Measurements from ENCODE around the gene CLDN10. TPM values are rescaled to one million over a fixed set of nuclear protein-coding genes. Genes with fewer than 3 reads are reported as not detected.
A peak's percentile ranks its signal among the peaks of the same experiment; 100 is the strongest.

CLDN10 gene, protein sequence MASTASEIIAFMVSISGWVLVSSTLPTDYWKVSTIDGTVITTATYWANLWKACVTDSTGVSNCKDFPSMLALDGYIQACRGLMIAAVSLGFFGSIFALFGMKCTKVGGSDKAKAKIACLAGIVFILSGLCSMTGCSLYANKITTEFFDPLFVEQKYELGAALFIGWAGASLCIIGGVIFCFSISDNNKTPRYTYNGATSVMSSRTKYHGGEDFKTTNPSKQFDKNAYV
- total RNA-seq (under 1 TPM in 2 of 7 donors, not detected in 5; 0.28 to 0.52 TPM), polyA plus RNA-seq (under 1 TPM; 0.08 to 0.10 (median 0.09) TPM)
- long read RNA-seq, donor 1, partial matches to known transcripts = 0 of 1 reads
- long read RNA-seq, donor 1, other reads (novel, unspliced or antisense) = 0 of 1 reads
- long read RNA-seq, donor 2, transcript CLDN10-201 (5 exons, 949 nt) = major isoform, 28 of 29 reads
- long read RNA-seq, donor 2, partial matches to known transcripts = 0 of 29 reads
- long read RNA-seq, donor 2, other reads (novel, unspliced or antisense) = 0 of 29 reads

DNA sequence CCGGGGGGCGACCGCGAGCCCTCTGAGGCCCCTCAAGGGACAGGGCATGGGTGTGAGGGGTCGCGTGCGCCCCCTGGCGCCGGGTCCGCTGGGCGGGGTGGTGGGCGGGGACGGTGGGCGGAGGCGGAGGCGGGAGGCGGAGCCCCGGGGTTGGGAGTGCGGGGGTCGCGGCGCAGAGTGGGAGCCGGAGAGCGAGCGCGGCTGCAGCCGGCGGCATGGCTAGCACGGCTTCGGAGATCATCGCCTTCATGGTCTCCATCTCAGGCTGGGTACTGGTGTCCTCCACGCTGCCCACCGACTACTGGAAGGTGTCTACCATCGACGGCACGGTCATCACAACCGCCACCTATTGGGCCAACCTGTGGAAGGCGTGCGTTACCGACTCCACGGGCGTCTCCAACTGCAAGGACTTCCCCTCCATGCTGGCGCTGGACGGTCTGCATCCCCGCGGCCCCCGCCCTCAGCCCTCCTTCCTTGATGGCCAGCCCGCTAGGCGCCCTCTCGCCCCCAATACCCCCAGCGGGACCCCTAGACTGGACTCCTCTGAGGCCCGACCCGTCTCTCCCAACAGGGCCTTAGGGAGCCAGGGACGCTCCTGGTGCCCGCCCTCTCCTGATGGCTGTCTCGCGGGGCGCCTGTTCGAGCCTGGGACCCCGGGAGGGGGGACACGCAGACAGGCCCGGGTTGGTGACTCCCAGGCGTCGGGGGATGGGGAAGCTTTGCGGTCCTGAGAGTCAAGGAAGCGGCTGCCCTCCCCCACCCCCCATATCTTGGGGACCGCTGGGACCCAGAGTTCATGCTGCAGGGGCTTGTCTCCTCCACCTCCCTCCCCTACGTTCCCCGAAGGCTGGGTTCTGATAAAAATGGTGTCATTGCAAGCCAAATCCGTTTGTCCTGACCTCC, at the start of gene CLDN10:
TSS of gene CLDN10 (plus strand) at position 182 of the 903 bp plus-strand sequence. CDS start at position 216, 34 bp downstream.
- 2 to 9% (median 4%) methylated on average over 26 to 70 of the region's 70 CpGs for WGBS, 5 donors
- intact Hi-C loops (cut with DNase I; ENCODE audit: low total_unique reads) = no loop called here
- Histone ChIP-seq H3K4me1 (peaks cover 4 to 26% (median 21%) of the 10 kb centered on the region in 6 donors), H3K4me3 (peak within 1 kb of the TSS in 4 of 8 donors; percentile 12 to 59 (median 16)), H3K27ac (no peak within 1 kb of the TSS), H3K27me3 (replicated peaks in 1 of 7) (peaks cover 0 to 78% (median 40%) of the 10 kb centered on the region in 7 donors), H3K36me3 (no peaks in the 10 kb centered on the region), H3K9me3 (no peaks in the 10 kb centered on the region)
- TF ChIP-seq, protein P1, sequence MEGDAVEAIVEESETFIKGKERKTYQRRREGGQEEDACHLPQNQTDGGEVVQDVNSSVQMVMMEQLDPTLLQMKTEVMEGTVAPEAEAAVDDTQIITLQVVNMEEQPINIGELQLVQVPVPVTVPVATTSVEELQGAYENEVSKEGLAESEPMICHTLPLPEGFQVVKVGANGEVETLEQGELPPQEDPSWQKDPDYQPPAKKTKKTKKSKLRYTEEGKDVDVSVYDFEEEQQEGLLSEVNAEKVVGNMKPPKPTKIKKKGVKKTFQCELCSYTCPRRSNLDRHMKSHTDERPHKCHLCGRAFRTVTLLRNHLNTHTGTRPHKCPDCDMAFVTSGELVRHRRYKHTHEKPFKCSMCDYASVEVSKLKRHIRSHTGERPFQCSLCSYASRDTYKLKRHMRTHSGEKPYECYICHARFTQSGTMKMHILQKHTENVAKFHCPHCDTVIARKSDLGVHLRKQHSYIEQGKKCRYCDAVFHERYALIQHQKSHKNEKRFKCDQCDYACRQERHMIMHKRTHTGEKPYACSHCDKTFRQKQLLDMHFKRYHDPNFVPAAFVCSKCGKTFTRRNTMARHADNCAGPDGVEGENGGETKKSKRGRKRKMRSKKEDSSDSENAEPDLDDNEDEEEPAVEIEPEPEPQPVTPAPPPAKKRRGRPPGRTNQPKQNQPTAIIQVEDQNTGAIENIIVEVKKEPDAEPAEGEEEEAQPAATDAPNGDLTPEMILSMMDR (IDR thresholded peaks at IDR 0.05 in 8 of 11, conservative IDR thresholded peaks at IDR 0.05 in 3 of 11) = no peak
- no peak for TF ChIP-seq POLR2AphosphoS5 (IDR thresholded peaks at IDR 0.05)
- TF ChIP-seq POLR2A (IDR thresholded peaks at IDR 0.05) = no peak
- DNase-seq = peak; percentile 77

DNA sequence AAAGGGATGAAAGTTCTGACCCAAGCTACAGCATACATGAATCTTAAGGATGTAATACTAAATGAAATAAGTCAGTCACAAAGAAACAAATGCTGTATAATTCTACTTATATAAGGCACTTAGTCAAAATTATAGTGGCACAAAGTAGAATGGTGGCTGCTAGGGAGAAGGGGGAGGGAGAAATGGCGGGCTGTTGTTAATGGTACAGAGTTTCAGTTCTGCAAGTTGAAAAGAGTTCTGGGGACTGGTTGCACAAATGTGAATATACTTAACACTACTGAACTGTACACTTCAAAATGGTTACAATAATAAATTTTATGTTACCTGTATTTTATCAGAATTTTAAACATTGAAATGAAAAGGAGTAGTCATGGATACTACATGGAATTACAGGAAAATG, 48.9 kb upstream of the CLDN10 start:
- intact Hi-C loops (cut with DNase I; ENCODE audit: low total_unique reads) = no loop called here
- Histone ChIP-seq H3K4me1 (no peaks in the 10 kb centered on the region), H3K4me3 (no peak overlapping the region), H3K9me3 (peaks cover 0 to 14% (median 9%) of the 10 kb centered on the region in 8 donors), H3K27me3 (replicated peaks in 1 of 7) (peaks cover 0 to 14% (median 0%) of the 10 kb centered on the region in 7 donors), H3K27ac (no peak overlapping the region), H3K36me3 (no peaks in the 10 kb centered on the region)
- TF ChIP-seq POLR2AphosphoS5 (IDR thresholded peaks at IDR 0.05) = no peak
- TF ChIP-seq POLR2A (IDR thresholded peaks at IDR 0.05) = no peak
- TF ChIP-seq, protein P1 (IDR thresholded peaks at IDR 0.05 in 8 of 11, conservative IDR thresholded peaks at IDR 0.05 in 3 of 11) = no peak
- no peak for DNase-seq
- WGBS, 5 donors = 69 to 89% (median 74%) methylated on average over 1 of the region's 1 CpG

DNA sequence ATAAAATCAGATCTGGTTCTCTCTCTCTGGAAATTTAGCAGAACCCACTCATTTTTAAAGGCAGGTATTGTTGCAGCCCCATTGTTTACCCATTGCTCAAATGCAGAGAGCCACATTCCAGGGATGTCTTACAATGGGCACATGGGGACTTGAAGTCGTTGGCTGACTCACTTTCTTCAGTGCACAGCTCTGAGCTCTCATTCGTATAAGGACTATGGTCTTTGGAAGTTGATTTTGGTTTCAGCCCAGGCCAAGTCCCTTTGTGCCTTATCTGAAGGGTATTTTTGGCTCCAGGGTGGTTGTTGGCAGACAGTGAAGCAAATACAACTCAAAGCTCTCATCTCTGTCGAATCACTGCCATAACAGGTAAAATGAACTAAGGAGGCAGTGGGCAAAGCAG, 47.3 kb upstream of the CLDN10 start:
- Histone ChIP-seq H3K9me3 (peaks cover 0 to 14% (median 9%) of the 10 kb centered on the region in 8 donors), H3K4me3 (no peak overlapping the region), H3K27ac (no peak overlapping the region), H3K4me1 (peaks cover 0 to 3% (median 0%) of the 10 kb centered on the region in 6 donors), H3K36me3 (no peaks in the 10 kb centered on the region), H3K27me3 (replicated peaks in 1 of 7) (peaks cover 0 to 14% (median 0%) of the 10 kb centered on the region in 7 donors)
- no peak for TF ChIP-seq POLR2A (IDR thresholded peaks at IDR 0.05)
- TF ChIP-seq POLR2AphosphoS5 (IDR thresholded peaks at IDR 0.05) = no peak
- TF ChIP-seq, protein P1 (IDR thresholded peaks at IDR 0.05 in 8 of 11, conservative IDR thresholded peaks at IDR 0.05 in 3 of 11) = no peak
- no peak for DNase-seq
- intact Hi-C loops (cut with DNase I; ENCODE audit: low total_unique reads) = no loop called here
- 58 to 91% (median 78%) methylated on average over 3 of the region's 3 CpGs for WGBS, 5 donors
